PFSK-1 (cell line): ENCODE measurements around the gene TERT.

Experiments
- FOXP2 ChIP-seq: optimal IDR thresholded peaks from 2 replicates; pipeline ENCODE3; 2011; ENCODE audit warnings: borderline replicate concordance, control low read depth, inconsistent platforms; ENCODE audit not compliant: insufficient read depth; ENCODE audit errors: extremely low read length, extremely low read depth
- POLR2AphosphoS5 ChIP-seq: IDR thresholded peaks from 2 replicates; pipeline ENCODE4 v1.6.1; 2012; ENCODE audit warnings: low read depth, mild to moderate bottlenecking, control low read depth, low read length, moderate library complexity
- REST ChIP-seq, 2 experiments: IDR thresholded peaks; 2 replicates each; pipeline versions ENCODE4 v1.6.1 to v1.8.0; 2011 to 2012; ENCODE audit warnings: low read depth in 2 of 2, low read length in 2 of 2, control low read depth in 1 of 2, inconsistent platforms in 1 of 2, mild to moderate bottlenecking in 1 of 2, moderate library complexity in 1 of 2; ENCODE audit not compliant: insufficient read depth in 1 of 2
- SIN3A ChIP-seq: IDR thresholded peaks from 2 replicates; pipeline ENCODE4 v1.6.1; 2012; ENCODE audit warnings: mild to moderate bottlenecking, low read length, moderate library complexity, borderline replicate concordance; ENCODE audit not compliant: insufficient read depth
- TAF1 ChIP-seq: IDR thresholded peaks from 2 replicates; pipeline ENCODE4 v1.6.1; 2012; ENCODE audit warnings: low read length, control low read depth, borderline replicate concordance; ENCODE audit not compliant: insufficient read depth

TERT gene

GRCh38 chr5:1207555-1207954, 87.3 kb downstream of the TERT start:
- TF ChIP-seq SIN3A (no peak), TAF1 (no peak), POLR2AphosphoS5 (no peak), REST (IDR thresholded peaks at IDR 0.05; ENCODE audit: insufficient read depth in 1 of 2, low read depth in 2 of 2, low read length in 2 of 2) (no peak), FOXP2 (no peak)

GRCh38 chr5:1206521-1207412, 88.1 kb downstream of the TERT start:
- TF ChIP-seq REST (IDR thresholded peaks at IDR 0.05; ENCODE audit: insufficient read depth in 1 of 2, low read depth in 2 of 2, low read length in 2 of 2), result no peak
- TF ChIP-seq FOXP2, result no peak
- TF ChIP-seq POLR2AphosphoS5, result no peak
- no peak for TF ChIP-seq SIN3A
- no peak for TF ChIP-seq TAF1

- no peak for TF ChIP-seq FOXP2
- TF ChIP-seq POLR2AphosphoS5, result no peak
- TF ChIP-seq TAF1, result no peak
- no peak for TF ChIP-seq REST (IDR thresholded peaks at IDR 0.05; ENCODE audit: insufficient read depth in 1 of 2, low read depth in 2 of 2, low read length in 2 of 2)
- TF ChIP-seq SIN3A, result no peak
These were observed 89.3 kb downstream of the TERT start for GRCh38 chr5:1205255-1206180.

GRCh38 chr5:1204693-1205242, 90.1 kb downstream of the TERT start:
- TF ChIP-seq FOXP2 (no peak), TAF1 (no peak), SIN3A (no peak), POLR2AphosphoS5 (no peak), REST (IDR thresholded peaks at IDR 0.05; ENCODE audit: insufficient read depth in 1 of 2, low read depth in 2 of 2, low read length in 2 of 2) (no peak)
